GM15510 (cell line): Measurements from ENCODE around the gene MANSC4.

Source experiments
- POLR2A ChIP-seq: IDR thresholded peaks from 3 replicates; pipeline ENCODE4 v1.6.1; 2011; ENCODE audit warnings: borderline replicate concordance; ENCODE audit not compliant: insufficient read length; ENCODE audit errors: extremely low read depth

MANSC4 gene

DNA sequence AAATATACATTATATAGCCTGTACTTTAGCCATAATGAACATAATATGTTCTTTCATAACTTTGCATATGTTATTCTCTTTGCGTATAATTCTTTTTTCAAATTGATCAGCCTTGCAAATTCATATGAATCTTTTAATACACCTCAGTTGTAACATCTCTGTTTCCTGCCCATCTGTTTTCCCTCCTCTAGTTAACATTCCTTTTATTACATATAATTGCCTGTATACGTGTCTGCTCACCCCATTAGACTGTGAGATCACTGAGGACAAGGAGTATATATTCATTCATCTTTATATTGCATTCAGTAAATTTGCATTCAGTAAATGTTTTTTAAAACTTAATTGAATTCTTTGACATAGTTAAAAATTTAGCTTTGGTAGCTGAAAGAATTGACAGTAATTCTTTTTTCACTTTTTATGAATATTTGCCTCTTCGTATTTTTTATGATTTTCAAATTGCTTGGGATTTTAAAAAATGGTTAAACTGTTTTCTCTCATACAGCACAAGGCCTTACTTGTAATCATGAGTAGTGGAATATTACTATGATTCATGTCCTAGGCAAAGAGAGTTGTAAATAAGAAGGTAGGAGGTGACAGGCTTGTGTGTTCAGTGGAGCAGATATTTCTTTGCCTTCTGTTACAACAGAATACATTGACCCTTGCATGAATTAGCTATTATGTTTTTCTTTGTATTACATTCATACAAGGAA, 32.8 kb downstream of the MANSC4 start:
- TF ChIP-seq POLR2A = no peak

DNA sequence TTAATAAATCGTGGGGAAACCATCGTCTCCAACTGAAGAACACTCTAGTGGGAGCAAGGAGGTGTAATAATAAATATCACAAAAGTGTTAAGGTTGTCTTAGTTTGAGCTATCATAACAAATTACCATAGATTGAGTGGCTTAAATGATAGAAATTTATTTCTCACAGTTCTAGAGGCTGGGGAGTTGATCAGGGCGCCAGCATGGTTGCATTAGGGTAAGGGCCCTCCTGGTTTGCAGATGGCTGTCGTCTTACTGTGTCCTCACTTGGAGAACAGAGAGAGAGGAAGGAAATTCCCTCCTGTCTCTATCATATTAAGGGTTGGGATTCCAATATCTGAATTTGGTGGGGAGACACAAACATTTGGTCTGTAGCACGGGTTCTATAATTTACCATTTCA, 36.4 kb downstream of the MANSC4 start:
- TF ChIP-seq POLR2A = no peak

DNA sequence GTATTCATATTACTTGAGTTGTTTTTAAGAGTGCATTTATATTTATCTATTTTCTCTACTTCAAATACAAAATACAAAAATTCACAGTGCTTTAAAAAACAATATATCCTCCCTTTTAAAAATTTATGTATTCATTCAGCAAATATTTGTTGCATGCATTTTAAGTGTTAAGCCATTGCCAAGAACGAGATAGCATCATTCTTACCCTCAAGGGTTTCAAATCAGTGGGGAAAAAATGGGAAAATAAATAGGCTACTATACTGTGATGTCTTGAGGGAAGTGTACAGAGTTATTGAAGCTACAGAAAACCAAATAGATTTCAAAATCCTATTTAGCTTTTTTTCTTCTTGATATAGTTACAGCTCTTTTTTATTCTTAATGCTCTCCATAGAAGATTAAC, 46.2 kb downstream of the MANSC4 start:
- TF ChIP-seq POLR2A = no peak

DNA sequence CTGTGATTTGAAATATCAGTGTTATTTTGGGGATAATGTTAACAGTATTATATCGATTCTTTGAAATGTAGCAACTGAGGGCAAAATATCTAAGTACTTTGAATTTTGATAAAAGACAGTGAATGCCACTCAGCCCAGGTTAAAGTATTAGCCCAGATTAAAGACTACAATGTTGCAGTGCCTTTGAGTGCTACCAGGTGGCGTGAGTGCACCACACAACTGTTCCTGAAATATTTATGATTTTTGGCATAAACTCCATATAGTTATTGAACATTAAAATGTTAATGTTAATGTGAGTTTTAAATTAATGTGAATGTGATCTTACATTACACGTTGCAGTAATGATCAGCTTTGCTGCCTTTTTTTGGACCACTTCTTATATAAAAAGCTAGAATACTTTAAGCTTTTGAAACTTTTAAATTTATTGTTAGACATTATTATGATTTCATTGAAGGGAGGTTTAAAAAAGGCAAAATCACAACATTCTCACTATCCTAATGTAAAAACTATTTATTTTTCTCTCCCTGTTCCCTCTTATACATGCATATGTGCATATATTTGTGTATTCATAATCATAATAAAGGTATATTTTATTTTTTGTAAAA, 46.9 kb downstream of the MANSC4 start:
- no peak for TF ChIP-seq POLR2A

DNA sequence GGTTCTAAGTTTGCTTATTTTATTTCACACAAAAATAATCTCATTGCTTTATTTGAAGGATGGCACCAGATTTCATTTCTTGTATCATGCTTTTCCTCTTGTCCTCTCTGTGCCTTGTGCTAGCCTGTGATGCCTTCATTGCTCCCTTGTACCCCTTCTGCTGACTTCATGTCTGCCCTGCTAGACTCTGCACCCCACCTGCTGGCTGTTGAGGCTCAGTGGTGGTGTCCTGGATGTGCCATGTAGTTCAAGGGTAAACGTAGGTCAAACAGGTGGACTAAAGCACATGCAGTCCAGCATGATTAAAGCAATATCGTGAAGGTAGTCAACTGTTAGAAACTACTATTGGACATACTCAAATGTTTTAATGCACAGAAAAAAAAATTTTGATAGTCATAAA, 47.8 kb downstream of the MANSC4 start:
- TF ChIP-seq POLR2A = no peak

DNA sequence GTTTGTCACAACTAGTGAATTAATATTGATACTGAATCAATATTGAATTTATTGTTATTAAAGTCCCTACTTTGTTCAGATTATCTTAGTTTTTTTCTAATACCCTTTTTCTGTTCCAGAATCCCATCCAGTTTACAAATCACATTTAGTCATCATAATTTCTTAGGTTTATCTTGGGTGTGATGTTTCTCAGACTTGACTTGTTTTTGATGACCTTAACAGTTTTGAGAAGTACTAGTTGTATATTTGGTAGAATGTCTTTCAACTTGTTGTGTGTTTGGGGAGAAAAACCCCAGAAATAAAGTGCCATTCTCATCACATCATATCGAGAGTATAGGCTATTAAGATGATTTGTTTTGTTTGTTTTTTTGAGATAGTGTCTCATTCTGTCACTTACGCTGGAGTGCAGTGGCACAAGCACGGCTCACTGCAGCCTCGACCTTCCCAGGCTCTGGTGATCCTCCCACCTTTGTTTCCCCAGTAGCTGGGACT, 49.9 kb downstream of the MANSC4 start:
- no peak for TF ChIP-seq POLR2A

DNA sequence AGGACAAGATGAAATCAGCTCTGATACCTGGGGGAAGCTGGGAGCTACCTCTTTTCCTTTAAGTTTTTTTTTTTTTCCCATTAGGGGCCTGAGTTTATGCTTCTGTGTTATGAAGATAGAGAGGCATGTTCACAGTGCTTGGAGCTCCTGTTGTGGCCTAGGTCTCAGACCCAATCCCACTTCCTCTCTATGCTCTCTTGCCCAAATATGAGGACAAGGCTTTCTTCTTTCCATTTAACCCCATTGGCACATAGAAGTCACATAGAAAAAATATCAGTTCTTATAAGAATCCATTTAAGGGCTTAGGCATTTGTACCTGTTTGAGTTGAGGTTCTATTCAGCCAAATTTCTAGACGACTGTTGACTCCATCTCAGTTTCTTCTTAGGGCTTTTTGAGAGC, 56.8 kb downstream of the MANSC4 start:
- no peak for TF ChIP-seq POLR2A
